HepG2 (cell line): ENCODE measurements around the gene HSD17B8. TPM values are rescaled to one million over a fixed set of nuclear protein-coding genes. Genes with fewer than 3 reads are reported as not detected.

Source experiments
- ATRX ChIP-seq: sonication (generic); formaldehyde crosslinking; IDR thresholded peaks from 2 replicates; pipeline ENCODE4 v1.4.0; 2020; ENCODE audit warnings: missing genetic modification reagents, borderline replicate concordance
- BCL3 ChIP-seq: sonication (generic); formaldehyde crosslinking; IDR thresholded peaks from 2 replicates; pipeline ENCODE4 v1.5.1; 2020; ENCODE audit warnings: mild to moderate bottlenecking, missing genetic modification reagents, moderate library complexity
- CREB1 ChIP-seq, 2 experiments: fragments of 450-650 bp in 1 of 2; IDR thresholded peaks; 2 replicates each; pipeline ENCODE4 v1.6.1; 2016 to 2017; ENCODE audit warnings: control low read depth in 1 of 2, mild to moderate bottlenecking in 1 of 2, missing compliant biosample characterization in 1 of 2, missing genetic modification characterization in 1 of 2
- DPF2 ChIP-seq: sonication (generic); formaldehyde crosslinking; IDR thresholded peaks from 2 replicates; pipeline ENCODE4 v1.4.0; 2020; ENCODE audit warnings: mild to moderate bottlenecking, low read depth, missing genetic modification reagents, borderline replicate concordance
- HDAC1 ChIP-seq: sonication (generic); formaldehyde crosslinking; IDR thresholded peaks from 2 replicates; pipeline ENCODE4 v1.5.1; 2020; ENCODE audit warnings: mild to moderate bottlenecking, missing genetic modification reagents
- HNF1A ChIP-seq, 2 experiments: sonication (generic) in 1 of 2; formaldehyde crosslinking in 1 of 2; IDR thresholded peaks; 2 replicates each; pipeline versions ENCODE4 v1.4.0 to v1.6.1; 2016 to 2020; ENCODE audit warnings: borderline replicate concordance in 1 of 2, low read depth in 1 of 2, mild to moderate bottlenecking in 1 of 2, missing genetic modification reagents in 1 of 2
- KDM2A ChIP-seq: sonication (generic); formaldehyde crosslinking; IDR thresholded peaks from 2 replicates; pipeline ENCODE4 v1.4.0; 2020; ENCODE audit warnings: low read depth, missing genetic modification reagents, borderline replicate concordance
- MAX ChIP-seq: IDR thresholded peaks from 2 replicates; pipeline ENCODE4 v1.6.1; 2012; ENCODE audit warnings: inconsistent platforms
- SP5 ChIP-seq: IDR thresholded peaks from 2 replicates; pipeline ENCODE4 v1.6.1; 2016; ENCODE audit warnings: low read depth, borderline replicate concordance
- ZBTB44 ChIP-seq: sonication (generic); formaldehyde crosslinking; IDR thresholded peaks from 2 replicates; pipeline ENCODE4 v1.4.0; 2020; ENCODE audit warnings: missing genetic modification reagents
- ZFP91 ChIP-seq: sonication (generic); formaldehyde crosslinking; IDR thresholded peaks from 2 replicates; pipeline ENCODE4 v1.9.0; 2022; ENCODE audit warnings: missing genetic modification reagents, mild to moderate bottlenecking, borderline replicate concordance
- ZSCAN20 ChIP-seq: sonication (generic); formaldehyde crosslinking; IDR thresholded peaks from 2 replicates; pipeline ENCODE4 v1.4.0; 2020; ENCODE audit warnings: missing genetic modification reagents, mild to moderate bottlenecking, borderline replicate concordance
- polyA plus RNA-seq, 8 experiments: library from polyadenylated mRNA; depleted of rRNA in 3 of 8; stranded (reverse) in 7 of 8; unstranded in 1 of 8; fragments of >200 nt; fragmentation: Illumina TruSeq in 4 of 8; extraction: Trizol in 4 of 8; gene quantifications; 2 replicates each; pipeline versions ENCODE4 v1.2.1 to v1.2.3, GENCODE V29; 2011 to 2016; ENCODE audit warnings: low read depth in 4 of 8, missing spikeins in 1 of 8, mixed read lengths in 1 of 8; ENCODE audit not compliant: insufficient read depth in 1 of 8
- total RNA-seq, 5 experiments: library from RNA; depleted of rRNA; stranded (reverse); fragments of >200 nt; fragmentation: Illumina TruSeq; extraction: Trizol; gene quantifications; 2 replicates each; pipeline ENCODE4 v1.2.3, GENCODE V29; 2016; ENCODE audit warnings: low read depth in 1 of 5

The HSD17B8 gene
- total and polyA plus RNA-seq, 2 of the 13 experiments (the other 11 are each of a cell fraction or from before 2014, with no cell fraction given), result 12.6 to 20.1 TPM

GRCh38 chr6:33205191-33206026, 954 bp downstream of the HSD17B8 start (continued):
- TF ChIP-seq HDAC1 (CRISPR knock-in tag), result no peak
- TF ChIP-seq ATRX, result no peak
- no peak for TF ChIP-seq MAX
- no peak for TF ChIP-seq KDM2A (CRISPR knock-in tag)
- TF ChIP-seq ZSCAN20 (CRISPR knock-in tag), result no peak
- TF ChIP-seq CREB1 (IDR thresholded peaks at IDR 0.05), result no peak
- TF ChIP-seq CREB1 (CRISPR knock-in tag; IDR thresholded peaks at IDR 0.05), result no peak
- no peak; the same call in 1 of the 2 replicates for TF ChIP-seq ZFP91 (CRISPR knock-in tag)
- TF ChIP-seq DPF2 (CRISPR knock-in tag), result no peak
- TF ChIP-seq SP5 (CRISPR knock-in tag), result no peak
- no peak for TF ChIP-seq HNF1A (IDR thresholded peaks at IDR 0.05; ENCODE audit: low read depth)
- TF ChIP-seq HNF1A (CRISPR knock-in tag; IDR thresholded peaks at IDR 0.05; ENCODE audit: borderline replicate concordance), result 0 out of 2 replicates have a peak, but pooled peaks have one; percentile 2
- TF ChIP-seq BCL3 (CRISPR knock-in tag), result no peak
- no peak for TF ChIP-seq ZBTB44 (CRISPR knock-in tag)
